Fibroblast of the aortic adventitia (primary cell): Measurements from ENCODE around the gene ZNF679. TPM values are rescaled to one million over a fixed set of nuclear protein-coding genes. Genes with fewer than 3 reads are reported as not detected.
A peak's percentile ranks its signal among the peaks of the same experiment; 100 is the strongest.
"Not testable (repeated sequence)": the region's sequence is repeated elsewhere in the genome, so short reads cannot be mapped to it uniquely, and the experiment has no call there.

Source experiments
- DNase-seq: peaks from one replicate; pipeline ENCODE4 v3.0.0-alpha.2; 2010; ENCODE audit warnings: low read depth
- H3K4me3 ChIP-seq: 2 replicates; pipeline ENCODE4 v1.5.1; 2011; ENCODE audit warnings: low read depth, mild to moderate bottlenecking, control low read depth, low read length, moderate library complexity
- total RNA-seq: library from RNA; depleted of rRNA; stranded (reverse); fragments of >200 nt; gene quantifications from 2 replicates; pipeline ENCODE4 v1.2.3, GENCODE V29; 2012; ENCODE audit warnings: low replicate concordance
- TF ChIP-seq, protein P1 (sequence below): IDR thresholded peaks from 2 replicates; pipeline ENCODE4 v1.5.1; 2011; ENCODE audit warnings: mild to moderate bottlenecking, low read length, control low read depth, inconsistent platforms; ENCODE audit not compliant: insufficient read depth

ZNF679 gene
- total RNA-seq, 1 donor = not detected

DNA sequence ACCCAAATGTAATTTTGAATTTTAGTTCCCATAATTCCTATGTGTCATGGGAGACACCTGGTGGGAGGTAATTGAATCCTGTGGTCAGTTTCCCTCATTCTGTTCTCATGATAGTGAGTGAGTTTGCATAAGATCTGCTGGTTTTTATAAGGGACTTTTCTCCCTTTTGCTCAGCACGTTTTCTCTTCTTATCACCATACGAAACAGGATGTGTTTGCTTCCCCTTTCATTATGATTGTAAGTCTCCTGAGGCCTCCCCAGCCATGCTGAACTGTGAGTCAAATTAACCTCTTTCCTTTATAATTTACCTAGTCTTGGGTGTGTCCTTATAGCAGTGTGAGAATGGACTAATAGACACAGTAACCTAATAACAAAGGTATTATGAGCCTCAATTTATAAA lies 49.4 kb downstream of the ZNF679 start:
- H3K4me3 ChIP-seq = no peak overlapping the region
- TF ChIP-seq, protein P1, sequence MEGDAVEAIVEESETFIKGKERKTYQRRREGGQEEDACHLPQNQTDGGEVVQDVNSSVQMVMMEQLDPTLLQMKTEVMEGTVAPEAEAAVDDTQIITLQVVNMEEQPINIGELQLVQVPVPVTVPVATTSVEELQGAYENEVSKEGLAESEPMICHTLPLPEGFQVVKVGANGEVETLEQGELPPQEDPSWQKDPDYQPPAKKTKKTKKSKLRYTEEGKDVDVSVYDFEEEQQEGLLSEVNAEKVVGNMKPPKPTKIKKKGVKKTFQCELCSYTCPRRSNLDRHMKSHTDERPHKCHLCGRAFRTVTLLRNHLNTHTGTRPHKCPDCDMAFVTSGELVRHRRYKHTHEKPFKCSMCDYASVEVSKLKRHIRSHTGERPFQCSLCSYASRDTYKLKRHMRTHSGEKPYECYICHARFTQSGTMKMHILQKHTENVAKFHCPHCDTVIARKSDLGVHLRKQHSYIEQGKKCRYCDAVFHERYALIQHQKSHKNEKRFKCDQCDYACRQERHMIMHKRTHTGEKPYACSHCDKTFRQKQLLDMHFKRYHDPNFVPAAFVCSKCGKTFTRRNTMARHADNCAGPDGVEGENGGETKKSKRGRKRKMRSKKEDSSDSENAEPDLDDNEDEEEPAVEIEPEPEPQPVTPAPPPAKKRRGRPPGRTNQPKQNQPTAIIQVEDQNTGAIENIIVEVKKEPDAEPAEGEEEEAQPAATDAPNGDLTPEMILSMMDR = no peak
- DNase-seq = no peak

DNA sequence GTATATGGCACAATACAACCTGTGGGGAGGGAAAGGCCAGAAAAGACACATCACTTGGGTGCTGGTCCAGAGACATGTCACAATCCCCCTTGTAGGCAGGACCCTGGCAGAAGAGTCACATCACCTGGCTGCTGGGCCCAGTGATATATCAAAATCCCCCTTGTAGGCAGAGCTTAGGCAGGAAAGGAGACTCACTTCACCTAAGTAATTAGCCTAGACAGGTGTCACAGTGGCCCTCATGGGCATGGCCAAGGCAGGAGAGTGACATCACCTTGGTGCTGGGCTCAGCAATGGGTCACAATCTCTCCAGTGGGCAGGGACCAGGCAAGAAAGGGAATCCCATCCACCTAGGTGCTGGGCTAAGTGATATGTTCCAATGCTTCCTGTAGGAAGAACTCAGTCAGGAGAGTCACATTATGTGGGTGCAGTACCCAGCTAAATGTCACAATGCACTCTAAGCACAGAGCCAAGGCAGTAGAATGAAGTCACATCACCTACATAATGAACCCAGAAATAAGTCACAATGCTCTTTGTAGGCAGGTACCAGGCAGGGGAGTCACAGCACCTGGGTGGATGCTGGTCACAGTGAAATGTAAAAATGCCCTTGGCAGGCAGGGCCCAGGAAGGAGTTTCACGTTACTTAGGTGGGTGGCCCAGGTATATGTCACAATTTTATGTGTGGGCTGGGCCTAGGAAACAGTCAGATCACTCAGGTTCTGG lies 66.6 kb downstream of the ZNF679 start:
- no peak overlapping the region for H3K4me3 ChIP-seq
- TF ChIP-seq, protein P1 = no peak
- DNase-seq = no peak

DNA sequence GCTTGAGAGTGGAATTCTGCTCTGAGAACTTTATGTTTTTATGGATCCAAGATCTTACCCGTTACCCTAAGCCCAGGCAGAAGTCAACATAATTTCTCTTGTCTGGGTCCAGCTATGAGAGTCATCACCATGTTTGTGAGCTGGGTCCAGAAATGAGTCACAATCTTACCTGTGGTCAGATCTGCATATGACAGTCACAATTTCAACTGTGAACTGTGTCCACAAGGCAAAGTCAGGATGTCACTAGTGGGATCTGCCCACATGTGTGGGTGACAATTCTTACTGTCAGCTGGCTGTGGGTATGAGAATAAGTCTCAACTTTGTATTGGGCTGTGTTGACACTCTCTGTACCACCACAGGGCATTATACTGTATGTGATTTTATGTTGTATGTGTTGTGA lies 69.1 kb downstream of the ZNF679 start:
- H3K4me3 ChIP-seq, DNase-seq: not testable (repeated sequence)

DNA sequence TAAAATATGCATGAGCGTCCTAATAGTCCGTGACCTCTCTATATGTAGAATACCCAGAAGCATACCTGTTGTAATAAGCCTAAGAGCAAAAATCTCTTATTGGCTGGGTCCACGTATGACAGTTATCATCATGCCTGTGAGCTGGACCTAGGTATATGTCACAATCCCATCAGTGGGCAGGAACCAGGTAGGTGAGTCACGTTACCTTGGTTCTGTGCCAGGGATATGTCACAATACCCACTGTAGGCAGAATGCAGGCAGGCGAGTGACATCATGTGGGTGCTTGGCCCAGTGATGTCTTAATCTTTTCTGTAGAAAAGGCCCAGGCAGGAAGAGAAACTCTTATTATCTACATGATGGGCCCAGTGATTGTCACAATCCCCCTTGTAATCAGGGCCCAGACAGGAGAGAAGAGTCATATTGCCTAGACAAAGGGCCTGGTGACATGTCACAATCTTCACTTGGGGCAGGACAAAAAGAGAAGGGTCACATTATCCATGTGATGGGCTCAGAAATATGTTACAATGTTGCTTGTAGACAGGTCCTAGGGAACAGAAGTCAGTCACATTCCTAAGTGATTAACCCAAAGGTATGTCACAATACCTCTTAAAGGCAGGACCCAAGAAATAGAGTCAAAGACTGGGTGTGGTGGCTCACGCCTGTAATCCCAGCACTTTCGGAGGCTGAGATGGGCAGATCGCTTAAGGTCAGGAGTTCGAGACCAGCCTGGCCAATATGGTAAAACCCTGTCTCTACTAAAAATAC lies 72.5 kb downstream of the ZNF679 start:
- TF ChIP-seq, protein P1 = no peak
- H3K4me3 ChIP-seq = no peak overlapping the region
- DNase-seq = no peak

DNA sequence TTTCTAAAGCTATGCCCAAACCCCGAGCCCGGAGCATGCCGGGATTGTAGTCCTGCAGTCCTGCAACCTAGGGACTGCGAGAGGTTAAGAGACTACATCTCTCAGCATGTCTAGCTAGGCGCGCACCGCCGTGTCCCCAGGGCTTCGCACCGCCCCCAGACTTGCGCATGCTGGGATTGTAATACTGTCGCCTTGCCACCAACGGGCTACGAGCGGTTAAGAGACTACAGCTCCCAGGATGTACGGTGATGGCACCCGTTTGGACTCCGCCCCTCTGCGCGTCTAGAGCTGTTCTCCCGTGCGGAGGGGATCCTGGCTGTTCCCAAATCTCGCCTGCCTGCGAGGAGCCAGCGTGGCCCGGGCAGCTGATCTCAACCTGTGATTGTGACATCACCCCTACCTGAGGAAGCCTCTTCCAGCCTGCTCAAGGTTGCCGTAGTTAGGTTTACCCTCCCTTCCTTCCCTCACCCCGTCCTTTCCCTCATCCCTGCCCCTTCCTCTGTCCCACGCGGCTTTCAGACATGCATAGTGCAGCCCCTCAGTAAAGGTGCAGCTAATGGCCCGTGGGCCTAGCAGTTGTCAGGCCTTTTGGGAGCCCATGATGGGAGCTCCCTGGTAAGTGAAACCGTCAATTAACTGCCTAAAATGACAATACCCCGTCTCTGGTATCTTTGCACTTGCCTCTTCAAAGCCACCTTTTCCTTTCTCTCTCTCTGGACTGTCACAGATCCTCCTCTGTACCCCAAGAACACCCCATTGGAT lies 79.2 kb downstream of the ZNF679 start:
- H3K4me3 ChIP-seq = peak overlapping the region; percentile 69
- TF ChIP-seq, protein P1 = no peak
- DNase-seq = peak; percentile 73

DNA sequence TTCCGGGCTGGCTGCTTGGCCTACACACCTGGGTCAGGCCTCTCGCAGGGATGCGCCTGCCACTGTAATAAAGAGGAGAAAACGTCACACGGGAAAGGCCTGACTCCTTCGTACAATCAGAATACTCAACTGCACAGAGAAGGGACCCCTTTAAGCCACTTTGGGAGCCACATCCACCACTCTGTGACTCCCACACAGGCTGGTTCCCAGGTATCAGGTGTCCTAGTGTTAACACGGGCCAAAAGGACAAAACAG lies 79.7 kb downstream of the ZNF679 start:
- DNase-seq = no peak
- H3K4me3 ChIP-seq = peak overlapping the region; percentile 69
- TF ChIP-seq, protein P1 = no peak

DNA sequence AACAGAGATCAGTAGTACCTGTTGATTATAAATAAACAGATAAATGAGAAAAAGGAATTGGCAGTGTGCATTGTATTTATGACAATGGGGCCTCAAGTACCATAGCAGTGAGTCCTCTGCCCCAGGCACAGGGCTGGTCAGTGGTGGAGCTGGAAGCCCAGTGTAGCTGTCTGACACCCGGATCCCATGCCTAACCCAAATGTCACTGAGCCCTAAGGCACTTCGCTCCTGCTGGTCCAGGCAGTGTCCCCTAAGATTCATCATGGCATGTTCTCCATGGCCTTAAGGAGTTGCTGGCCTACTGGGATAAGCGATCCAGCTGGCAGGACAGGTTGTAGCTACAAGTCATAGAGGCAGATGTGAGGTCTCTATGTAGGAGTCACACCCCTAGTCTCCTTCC lies 82.2 kb downstream of the ZNF679 start:
- no peak for DNase-seq

More for the DNA sequence above, 82.2 kb downstream of the ZNF679 start:
- H3K4me3 ChIP-seq = no peak overlapping the region
- TF ChIP-seq, protein P1 = no peak
